Activated gamma-delta T cell treated with Interleukin-2 at 50 U/mL for 16 hours (primary cell): ENCODE data around the gene HES2.
A peak's percentile ranks its signal among the peaks of the same experiment; 100 is the strongest.
"Not testable (repeated sequence)": the region's sequence is repeated elsewhere in the genome, so short reads cannot be mapped to it uniquely, and the experiment has no call there.

ENCODE experiments used
- DNase-seq: peaks from one replicate; pipeline ENCODE4 v3.0.0-alpha.2; 2020

The HES2 gene

GRCh38 chr1:6416295-6416656, 3.4 kb downstream of the HES2 start:
- no peak for DNase-seq

- DNase-seq: no peak
Measured at GRCh38 chr1:6414881-6415626, 4.7 kb downstream of the HES2 start.

DNA sequence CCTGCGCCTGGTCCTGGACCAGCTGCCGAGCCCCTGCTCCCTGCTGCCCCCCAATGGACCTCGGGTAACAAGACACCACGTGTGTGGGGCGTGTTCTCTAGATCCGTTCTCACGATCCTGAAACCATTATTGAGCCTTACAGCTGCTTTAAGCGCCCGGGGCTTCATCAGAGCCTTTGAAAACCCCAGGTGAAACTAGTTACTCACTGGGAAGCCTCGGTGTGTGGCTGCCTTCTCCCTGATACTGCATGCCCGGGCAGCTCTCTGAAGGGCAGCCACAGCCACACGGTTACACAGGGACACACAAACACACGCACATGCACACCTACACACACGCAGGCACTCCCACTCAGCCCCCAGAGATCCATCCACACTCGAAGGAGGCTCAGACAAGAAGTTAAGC, 5.3 kb downstream of the HES2 start:
- DNase-seq: no peak

DNA sequence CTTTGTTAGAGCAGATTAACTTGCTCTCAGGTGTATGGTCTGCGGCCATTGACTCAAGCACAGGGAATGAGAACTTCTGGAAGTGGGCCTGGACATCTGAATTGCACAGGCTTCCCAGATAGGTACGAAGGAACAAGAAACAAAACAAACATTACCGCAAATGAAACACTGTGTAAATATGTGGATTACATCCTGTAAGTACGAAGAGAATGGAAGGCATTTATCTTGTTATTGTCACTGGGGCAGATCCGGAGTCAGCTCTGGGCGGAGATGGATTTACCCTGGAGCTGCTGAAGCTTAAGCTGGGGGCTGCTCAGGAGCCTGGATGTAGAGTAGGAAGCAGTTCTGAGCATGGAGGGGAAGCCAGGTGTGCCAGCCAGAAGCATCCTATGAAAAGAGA, 6.8 kb downstream of the HES2 start:
- DNase-seq: no peak

DNA sequence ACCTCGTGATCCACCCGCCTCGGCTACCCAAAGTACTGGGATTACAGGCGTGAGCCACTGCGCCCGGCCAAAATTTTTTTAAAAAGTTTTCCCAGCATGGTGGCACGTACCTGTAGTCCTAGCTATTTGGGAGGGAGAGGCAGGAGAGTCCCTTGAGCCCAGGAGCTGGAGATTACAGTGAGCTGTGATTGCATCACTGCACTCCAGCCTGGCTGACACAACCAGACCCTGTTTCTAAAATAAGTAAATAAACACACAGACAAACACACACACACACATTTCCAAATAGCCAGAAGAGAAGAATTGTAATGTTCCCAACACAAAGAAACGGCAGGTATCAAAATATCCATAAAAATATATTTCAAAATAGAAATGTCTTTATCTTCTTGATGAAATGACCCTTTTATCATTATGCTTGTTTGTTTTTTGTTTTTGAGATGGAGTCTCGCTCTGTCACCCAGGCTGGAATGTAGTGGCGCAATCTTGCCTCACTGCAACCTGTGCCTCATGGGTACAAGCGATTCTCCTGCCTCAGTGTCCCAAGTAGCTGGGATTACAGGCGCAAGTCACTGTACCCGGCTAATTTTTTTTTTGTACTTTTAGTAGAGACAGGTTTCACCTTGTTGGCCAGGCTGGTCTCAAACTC, 9.3 kb downstream of the HES2 start:
- DNase-seq: no peak

GRCh38 chr1:6409733-6410132, 10.0 kb downstream of the HES2 start:
- DNase-seq: no peak

DNA sequence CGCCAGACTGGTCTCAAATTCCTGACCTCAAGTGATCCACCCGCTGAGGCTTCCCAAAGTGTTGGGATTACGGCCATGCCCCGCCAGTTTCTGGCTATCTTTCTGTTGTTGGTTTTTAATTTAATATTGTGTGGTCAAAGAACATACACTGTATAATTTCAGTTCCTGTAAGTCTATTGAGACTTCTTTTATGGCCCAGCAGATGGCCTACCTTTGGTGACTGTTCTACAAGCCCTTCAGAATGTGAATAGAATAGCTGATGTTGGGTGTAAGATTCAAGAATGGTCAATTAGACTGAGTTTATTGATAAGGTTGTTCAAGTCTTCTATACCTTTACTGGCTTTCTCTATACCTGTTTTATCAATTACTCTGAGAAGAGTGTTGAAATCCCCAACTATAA, 10.7 kb downstream of the HES2 start:
- DNase-seq: no peak

DNA sequence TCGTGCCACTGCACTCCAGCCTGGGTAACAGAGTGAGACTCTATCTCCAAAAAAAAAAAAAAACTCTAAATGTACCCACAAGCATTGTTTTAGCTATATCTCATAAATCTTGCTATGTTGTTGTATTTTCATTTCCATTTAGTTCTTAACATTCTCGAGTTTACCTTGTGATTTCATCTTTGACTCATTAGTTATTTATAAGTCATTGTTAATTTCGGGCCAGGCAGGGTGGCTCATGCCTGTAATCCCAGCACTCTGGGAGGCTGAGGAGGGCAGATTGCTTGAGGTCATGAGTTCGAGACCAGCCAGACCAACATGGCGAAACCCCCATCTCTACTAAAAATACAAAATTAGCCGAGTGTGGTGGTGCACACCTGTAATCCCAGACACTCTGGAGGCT, 11.7 kb downstream of the HES2 start:
- DNase-seq: no peak

- DNase-seq: no peak
Measured at GRCh38 chr1:6401673-6402072, 18.0 kb downstream of the HES2 start.

GRCh38 chr1:6399294-6399693, 20.4 kb downstream of the HES2 start:
- no peak for DNase-seq

- DNase-seq: no peak
Measured at GRCh38 chr1:6397844-6398441, 21.8 kb downstream of the HES2 start.

- no peak for DNase-seq
Measured at GRCh38 chr1:6396998-6397397, 22.7 kb downstream of the HES2 start.

DNA sequence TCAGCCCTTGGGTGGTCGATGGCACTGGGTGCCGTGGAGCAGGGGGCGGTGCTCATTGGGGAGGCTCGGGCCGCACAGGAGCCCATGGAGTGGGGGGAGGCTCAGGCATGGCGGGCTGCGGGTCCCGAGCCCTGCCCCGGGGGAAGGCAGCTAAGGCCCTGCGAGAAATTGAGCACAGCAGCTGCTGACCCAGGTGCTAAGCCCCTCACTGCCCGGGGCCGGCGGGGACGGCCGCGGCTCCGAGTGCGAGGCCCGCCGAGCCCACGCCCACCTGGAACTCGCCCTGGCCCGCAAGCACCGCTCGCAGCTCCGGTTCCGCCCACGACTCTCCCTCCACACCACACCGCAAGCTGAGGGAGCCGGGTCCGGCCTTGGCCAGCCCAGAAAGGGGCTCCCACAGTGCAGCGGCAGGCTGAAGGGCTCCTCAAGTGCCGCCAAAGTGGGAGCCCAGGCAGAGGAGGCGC, 23.9 kb downstream of the HES2 start:
- DNase-seq: not testable (repeated sequence)

- DNase-seq: not testable (repeated sequence)
Measured at GRCh38 chr1:6395130-6395529, 24.6 kb downstream of the HES2 start.

DNA sequence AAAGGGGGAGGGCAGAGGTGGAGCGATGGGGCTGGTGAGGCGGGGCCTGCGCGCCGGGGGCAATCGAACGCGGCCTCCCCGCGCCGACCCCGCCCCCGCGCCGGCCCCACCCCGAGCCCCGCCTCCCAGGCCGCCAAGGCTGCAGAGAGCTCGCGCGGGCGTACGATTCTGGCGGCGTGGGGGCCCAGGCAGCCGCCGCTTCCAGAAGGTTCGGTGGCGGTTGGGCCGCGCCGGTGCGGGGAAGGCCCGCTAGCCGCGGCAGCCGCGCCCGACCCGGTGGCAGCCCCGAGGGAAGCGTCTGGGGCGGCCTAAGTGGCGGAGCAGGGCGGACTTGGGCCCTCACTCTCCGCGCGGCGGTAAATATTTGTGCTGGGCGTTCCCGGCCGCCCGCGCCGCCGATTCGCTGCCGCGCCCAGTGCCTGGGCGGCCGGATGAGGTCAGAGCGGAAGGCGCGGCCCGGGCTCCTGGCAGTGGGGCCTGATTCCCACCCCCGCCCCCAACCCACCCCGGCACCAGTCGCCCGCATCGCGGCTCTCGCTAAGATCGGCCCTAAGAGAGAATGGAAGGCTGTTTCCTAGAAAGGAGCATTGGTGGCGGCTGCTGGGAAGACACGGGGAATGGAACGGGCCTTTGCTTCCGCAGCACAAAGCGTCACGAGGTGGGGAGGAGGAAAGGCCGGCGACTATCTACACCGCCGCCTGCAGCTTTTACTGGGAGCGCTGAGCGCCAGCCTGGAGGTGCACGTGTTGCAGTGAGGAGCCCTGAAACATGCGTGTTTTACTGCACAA, 26.1 kb downstream of the HES2 start, which contains the start of gene ACOT7:
ACOT7 (minus strand) TSS at position 368 of the 788 bp plus-strand sequence. CDS start 368 bp downstream, outside the sequence.
- peak; percentile 87 for DNase-seq

- DNase-seq: no peak
Measured at GRCh38 chr1:6392809-6393399, 26.8 kb downstream of the HES2 start.

DNA sequence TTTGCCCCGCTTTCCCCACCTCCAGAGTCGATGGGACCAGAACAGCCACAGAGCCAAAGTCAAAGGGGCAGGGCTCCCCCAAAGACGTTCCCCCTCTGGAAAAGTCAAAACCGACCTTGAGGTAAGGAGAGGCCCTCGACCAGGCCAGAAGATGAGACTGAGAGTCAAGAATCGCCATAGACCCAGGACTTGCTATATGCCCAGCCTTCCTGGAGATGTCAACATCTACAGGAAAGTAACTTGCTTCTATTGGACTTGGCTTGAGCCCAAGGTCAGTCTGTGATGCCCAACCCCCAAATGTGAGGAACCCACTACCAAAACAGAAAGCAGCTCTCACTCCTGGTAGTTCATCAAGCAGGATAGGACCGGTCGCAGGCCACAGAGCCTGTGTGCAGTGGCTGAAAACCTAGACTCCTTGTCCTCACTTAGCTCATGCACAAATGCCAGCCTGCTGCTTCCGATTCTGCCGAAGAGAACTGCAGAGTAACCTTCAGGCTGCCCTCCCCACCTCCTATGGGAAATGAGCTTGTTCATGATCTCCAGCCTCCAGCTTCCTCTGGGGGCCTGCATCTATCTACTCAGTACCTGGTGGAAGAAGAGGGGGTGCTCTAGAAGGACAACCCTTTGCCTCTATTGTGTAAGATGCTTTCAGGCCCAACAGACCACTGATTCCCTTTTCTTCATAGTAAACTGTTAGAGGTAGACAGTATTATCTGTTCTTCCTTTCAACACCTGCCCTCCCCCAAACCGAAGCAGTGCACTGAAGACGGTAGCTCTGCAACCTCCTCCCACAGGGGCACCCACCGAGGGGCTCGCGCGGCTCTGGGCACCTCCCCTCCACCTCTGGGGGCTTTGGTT, 27.5 kb downstream of the HES2 start:
- DNase-seq: no peak

DNA sequence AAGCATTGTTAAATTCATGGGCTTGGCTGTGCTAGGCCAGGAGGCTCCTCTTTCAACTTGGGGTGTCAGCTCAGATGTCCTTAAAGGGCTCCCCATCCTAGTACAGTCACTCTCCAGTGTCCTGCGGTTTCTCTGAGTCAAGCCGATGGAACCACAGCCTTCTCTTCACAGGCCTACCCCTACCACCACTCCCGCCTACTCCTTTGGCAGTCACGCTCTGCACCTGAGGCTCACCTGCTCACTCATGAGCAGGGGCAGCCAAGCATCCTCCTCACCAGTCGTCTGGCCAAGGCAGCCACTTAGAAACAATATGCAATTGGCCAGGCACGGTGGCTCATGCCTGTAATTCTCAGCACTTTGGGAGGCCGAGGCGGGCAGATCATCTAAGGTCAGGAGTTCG, 29.7 kb downstream of the HES2 start:
- no peak for DNase-seq

- no peak for DNase-seq
Measured at GRCh38 chr1:6386371-6386949, 33.3 kb downstream of the HES2 start.

GRCh38 chr1:6385488-6386191, 34.1 kb downstream of the HES2 start:
- DNase-seq: no peak

DNA sequence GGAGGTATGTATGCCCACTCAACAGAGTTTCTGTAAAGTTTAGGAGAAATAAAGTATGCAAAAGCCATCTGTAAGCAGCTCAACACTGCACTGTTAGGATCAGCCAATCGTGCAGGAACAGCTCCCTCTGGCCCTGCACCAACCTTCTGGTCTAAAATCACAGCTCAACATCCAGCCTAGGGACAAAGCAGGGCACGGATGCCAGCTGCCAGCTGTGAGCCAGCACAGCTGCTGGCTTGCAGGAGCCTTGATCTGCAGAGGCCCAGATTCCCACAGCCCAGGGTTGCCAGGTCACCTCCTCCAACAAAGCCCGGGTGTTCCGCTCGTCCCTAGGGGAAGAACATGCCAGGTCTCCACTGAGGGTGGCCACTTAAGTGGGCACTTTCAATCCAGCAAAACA, 34.8 kb downstream of the HES2 start:
- no peak for DNase-seq
